NCI-H345 treated with DMSO at 0.1 percent for 48 hours (cell line): Measurements from ENCODE around the gene MTCH2.
"Not testable (repeated sequence)": the region's sequence is repeated elsewhere in the genome, so short reads cannot be mapped to it uniquely, and the experiment has no call there.

Source experiments
- DNase-seq: peaks from one replicate; lab custom pipeline; 2025; ENCODE audit not compliant: unreplicated experiment; lab: John Stamatoyannopoulos, UW

MTCH2 gene

DNA sequence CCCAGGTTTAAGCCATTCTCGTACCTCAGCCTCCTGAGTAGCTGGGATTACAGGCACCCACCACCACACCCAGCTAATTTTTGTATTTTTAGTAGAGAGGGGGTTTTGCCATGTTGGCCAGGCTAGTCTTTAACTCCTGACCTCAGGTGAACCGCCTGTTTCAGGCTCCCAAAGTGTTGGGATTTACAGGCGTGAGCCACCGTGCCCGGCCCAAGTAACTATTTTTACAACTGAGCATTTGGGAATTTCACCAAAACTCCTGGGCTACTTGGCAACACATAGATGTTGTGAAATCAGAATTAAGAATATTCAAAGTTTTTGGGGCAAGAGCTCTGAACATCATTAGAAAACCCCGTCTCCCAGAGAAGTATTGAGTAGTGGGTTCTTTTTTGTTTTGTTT is 1.9 kb downstream of the MTCH2 start:
- not testable (repeated sequence) for DNase-seq

- DNase-seq = not testable (repeated sequence)
These were observed 6.0 kb downstream of the MTCH2 start for GRCh38 chr11:47636331-47636730.

DNA sequence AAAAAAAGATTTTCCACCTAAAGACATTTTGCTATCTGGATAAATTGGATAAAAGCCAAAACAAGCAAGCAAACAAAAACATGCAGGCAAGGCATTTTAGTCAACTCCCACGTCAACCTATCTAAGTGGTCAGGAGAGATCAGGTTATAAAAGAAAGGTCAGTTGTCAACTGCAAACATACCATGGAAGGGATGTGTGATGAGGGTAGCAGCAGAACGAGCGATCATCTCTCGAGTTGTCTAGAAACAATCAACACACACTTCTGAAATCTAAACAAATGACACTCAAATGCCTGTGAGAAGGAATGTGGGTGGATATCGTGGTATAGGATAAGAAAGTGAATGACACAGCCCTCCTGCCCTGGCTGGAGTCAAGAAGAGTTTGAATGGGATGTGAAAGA is 10.9 kb downstream of the MTCH2 start:
- DNase-seq = no peak

DNA sequence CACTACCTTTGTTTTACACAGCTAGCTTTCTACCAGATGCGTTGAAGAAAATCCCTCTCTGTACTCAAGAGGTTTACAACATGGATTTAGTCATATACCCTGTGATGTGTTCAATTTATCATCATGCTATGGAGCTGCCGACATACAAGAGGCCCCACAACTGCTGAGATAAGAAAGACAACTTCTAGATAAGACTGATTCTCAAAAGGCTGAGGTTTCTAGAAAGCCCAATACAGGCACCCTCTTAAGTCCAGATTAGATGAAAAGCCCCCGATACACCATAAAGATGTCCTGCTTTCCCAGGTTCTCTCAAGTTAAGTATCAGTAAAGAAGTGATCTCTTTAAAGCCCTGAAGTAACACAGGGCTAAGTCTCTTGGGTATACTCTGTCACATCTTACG is 14.3 kb downstream of the MTCH2 start:
- DNase-seq = no peak

DNA sequence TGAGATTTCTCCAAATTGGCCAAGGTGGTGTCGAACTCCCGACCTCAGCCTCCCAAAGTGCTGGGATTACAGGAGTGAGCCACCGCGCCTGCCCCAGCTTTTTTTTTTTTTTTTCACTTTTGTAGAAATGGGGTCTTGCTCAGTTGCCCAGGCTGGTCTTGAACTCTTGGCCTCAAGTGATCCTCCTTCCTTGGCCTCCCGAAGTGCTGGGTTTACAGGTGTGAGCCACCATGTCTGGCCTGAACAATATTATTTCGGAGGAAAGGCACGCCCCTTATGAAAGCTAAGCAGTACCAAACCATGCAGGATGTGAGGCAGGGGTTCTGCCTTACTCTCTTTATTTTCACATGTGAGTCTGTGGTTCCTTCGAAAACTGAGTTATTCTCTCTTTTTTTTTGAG is 16.1 kb downstream of the MTCH2 start:
- DNase-seq = no peak

GRCh38 chr11:47620836-47621378 is 21.5 kb downstream of the MTCH2 start:
- DNase-seq = no peak

DNA sequence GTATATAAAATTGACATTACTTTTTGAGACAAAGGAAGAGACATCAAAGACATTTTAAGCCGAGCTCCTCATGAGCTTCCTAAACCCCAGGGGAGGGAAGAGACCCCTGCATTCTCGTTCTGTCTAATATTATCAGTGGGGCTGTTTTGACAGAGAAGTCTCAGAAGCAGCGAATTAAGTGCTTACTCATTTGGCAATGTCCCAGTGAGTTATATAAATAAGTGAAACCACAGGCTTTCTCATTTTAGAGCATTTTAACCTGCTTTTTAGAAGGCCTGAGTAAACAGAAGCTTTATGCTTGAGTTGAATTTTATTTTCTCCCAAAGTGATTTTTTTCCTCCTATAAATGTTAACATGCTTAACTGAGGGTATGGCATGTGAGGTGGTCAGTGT is 24.9 kb downstream of the MTCH2 start:
- DNase-seq = no peak

DNA sequence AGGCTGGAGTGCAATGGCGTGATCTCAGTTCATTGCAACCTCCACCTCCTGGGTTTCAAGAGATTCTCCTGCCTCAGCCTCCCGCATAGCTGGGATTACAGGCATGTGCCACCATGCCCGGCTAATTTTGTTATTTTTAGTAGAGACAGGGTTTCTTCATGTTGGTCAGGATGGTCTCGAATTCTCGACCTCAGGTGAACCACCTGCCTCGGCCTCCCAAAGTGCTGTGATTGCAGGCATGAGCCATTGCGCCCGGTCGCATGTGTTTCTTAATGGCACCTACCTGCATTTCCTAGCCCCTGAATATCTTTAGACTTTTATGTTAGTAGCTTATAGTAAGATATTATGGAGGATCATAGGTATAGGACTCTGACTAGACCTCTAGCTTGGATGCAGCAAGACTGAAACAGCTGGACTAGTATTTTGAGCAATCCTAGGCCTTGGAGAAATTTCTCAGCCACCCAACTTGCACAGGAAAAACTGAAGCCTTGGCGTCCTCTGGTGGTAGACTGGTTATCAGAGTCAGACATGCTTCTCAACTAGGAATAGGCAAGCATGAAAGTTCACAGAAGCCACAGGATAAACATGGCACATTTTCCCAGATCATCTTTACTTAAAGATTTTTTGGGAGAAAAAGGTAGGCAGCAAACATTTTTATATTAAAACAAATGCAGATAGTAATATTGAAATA is 25.5 kb downstream of the MTCH2 start:
- DNase-seq = no peak

DNA sequence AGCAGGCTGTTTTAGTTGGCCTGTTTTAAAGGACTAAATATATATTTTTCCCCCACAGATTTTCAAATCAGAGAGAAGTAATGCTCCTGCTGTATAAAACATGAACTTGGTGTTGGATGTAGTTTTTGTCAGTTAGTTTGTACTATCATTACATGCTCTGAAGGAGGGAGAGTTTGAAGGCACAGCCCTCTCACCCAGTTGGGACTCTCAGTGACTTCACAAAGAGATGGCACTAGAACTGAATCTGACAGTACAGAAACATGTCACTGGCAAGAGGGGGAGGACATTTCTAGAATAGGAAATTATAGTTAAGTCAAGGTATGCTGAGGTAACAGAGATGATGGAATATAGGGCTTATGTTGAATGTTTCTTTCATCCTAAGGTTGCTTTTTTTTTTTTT is 27.1 kb downstream of the MTCH2 start:
- DNase-seq = no peak

DNA sequence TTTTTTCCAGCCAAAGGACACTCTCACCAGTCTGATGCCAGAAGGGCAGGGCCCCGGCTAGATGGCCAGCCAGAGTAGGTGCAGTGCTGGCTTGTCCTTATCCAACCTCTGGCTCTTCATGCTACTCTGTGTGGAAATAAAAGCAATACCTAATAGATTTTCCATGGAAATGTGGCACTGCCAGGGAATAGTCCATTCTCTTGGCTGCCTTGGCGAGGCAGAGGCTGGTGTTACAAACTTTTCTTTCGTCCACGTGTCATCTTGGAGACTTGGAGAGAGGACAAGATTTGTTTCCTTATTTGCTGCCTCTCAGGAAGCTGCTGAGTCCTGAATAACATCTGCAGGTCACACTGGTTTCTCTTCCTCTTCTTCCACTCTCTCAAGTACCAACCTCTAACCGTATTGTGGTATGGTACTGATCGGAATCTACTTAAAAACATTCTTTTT is 31.0 kb downstream of the MTCH2 start:
- no peak for DNase-seq

DNA sequence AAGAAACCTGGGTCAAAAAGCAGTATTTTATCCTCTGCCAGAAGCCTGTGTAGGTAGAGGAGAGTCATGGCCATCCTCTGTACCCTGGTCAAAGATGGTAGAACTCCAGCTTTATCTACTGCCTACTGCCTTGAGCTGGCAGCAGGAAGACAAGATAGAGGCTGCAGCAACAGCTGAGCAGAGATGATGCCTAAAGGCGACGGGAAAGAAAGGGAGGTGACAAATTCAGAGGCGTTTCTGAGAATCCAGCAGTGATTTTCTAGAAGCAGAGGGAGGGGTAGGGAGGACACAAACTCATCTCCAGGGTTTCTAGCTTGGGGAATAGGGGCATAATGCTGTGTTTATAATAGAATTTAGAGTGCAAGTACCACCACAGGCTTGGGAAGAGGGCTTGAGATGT is 32.7 kb downstream of the MTCH2 start:
- no peak for DNase-seq

- no peak for DNase-seq
These were observed 35.0 kb downstream of the MTCH2 start for GRCh38 chr11:47607380-47607779.

- no peak for DNase-seq
These were observed 35.6 kb downstream of the MTCH2 start for GRCh38 chr11:47606731-47607130.

DNA sequence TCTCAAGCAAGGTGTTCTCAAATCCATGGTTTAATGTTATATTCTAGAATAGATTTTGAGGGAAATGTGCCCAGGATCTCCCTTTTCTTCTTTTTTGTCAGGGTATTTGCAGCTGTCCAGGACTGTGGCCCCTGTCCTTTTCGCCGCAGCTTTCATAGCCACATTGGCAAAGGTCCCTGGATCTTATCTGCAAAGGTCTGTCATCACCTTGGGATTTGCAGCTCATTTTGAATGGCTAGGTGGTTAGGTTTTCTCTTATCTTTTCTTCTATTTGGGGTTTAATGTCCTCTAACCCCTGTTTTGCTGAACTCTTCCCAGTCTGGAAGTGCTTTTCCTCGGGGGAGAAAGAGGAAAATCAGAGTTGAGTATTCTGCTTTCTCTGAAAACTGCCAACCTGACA is 36.4 kb downstream of the MTCH2 start:
- no peak for DNase-seq

DNA sequence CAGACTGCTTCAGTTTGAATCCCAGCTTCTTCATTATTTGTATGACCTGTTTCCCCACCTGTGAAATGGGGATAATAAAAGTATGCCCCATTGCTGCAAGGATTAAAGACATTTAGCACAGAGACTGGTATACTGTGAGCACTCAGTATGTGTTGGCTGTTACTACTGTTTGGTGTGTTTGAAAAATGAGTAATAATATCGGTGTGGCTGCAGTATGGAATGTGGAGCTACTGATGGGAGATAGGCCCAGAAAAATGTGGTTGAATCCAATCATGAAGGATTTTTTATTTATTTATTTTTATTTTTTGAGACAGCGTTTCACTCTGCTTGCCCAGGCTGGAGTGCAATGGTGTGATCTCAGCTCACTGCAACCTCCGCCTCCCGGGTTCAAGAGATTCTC is 39.1 kb downstream of the MTCH2 start:
- DNase-seq = no peak

- DNase-seq = no peak
These were observed 42.5 kb downstream of the MTCH2 start for GRCh38 chr11:47599902-47600301.

GRCh38 chr11:47595967-47596366 is 46.4 kb downstream of the MTCH2 start:
- no peak for DNase-seq

DNA sequence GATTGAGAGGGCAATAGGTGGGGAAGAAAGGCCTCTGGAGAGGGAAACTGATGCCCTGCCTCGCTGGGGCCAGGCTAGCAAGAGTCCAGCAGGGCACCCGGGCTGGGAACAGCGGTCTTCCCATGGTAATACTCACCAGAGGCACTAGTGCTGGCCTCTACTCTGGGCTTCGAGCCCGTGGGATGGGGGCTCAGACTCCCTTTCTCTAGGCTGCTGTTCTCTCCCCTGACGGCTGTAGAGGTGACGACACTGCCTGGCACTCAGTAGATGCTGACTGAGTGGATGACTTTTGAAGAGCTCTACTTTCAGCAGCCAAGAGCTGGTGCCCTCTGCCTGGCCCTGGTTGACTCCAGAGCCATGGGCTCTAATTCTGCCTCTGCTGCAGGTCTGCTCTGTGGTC is 47.3 kb downstream of the MTCH2 start:
- DNase-seq = no peak

GRCh38 chr11:47593934-47594855 is 48.2 kb downstream of the MTCH2 start, which contains the start of gene C1QTNF4:
C1QTNF4 (minus strand) TSS chr11:47594411; CDS start chr11:47590810, 3,601 bp downstream.
- DNase-seq = no peak

- DNase-seq = no peak
These were observed 48.8 kb downstream of the MTCH2 start for GRCh38 chr11:47593492-47593933.

DNA sequence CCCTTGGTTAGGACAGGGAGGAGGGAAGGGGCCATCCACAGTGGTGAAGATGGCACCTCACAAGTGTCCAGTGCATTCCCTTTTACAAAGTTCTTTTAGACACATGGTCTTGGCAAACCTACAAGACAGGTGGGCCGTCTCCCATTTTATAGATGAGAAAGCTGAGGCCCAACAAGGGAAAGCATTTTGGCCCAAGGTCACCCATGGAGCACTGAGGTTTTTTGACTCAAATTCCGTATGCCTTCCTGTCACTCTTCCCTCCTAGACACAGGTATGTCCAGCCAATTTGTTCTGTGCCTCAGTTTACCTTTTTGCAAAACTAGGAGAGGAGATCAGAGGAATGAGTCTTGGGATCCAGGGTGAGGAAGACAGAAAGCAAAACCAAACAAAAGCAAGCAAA is 49.4 kb downstream of the MTCH2 start:
- no peak for DNase-seq

GRCh38 chr11:47592251-47592650 is 50.1 kb downstream of the MTCH2 start:
- no peak for DNase-seq
